Skeletal muscle tissue (tissue), 4 donors: ENCODE results near the gene PPM1N. TPM values are rescaled to one million over a fixed set of nuclear protein-coding genes. Genes with fewer than 3 reads are reported as not detected.
"Not testable (repeated sequence)": the region's sequence is repeated elsewhere in the genome, so short reads cannot be mapped to it uniquely, and the experiment has no call there.

Experiments used
- H3K27ac ChIP-seq: one replicate; pipeline ENCODE4 v1.7.0; 2013; ENCODE audit warnings: mild to moderate bottlenecking, low read depth, low read length, inconsistent platforms
- H3K27me3 ChIP-seq, 3 donors: one replicate each; pipeline ENCODE4 v1.7.0; 2013; ENCODE audit warnings: low read length in 3 of 3; ENCODE audit not compliant: control insufficient read depth in 3 of 3, insufficient read depth in 3 of 3
- H3K36me3 ChIP-seq, 3 donors: one replicate each; pipeline ENCODE4 v1.7.0; 2013; ENCODE audit warnings: low read length in 3 of 3; ENCODE audit not compliant: control insufficient read depth in 3 of 3, insufficient read depth in 3 of 3
- H3K4me1 ChIP-seq, 3 donors: one replicate each; pipeline ENCODE4 v1.7.0; 2013; ENCODE audit warnings: low read length in 3 of 3, mild to moderate bottlenecking in 3 of 3; ENCODE audit not compliant: control insufficient read depth in 3 of 3, insufficient read depth in 3 of 3
- H3K4me3 ChIP-seq, 3 donors: one replicate each; pipeline ENCODE4 v1.7.0; 2013; ENCODE audit warnings: low read length in 3 of 3
- H3K9ac ChIP-seq, 3 donors: one replicate each; pipeline ENCODE4 v1.7.0; 2013; ENCODE audit warnings: low read length in 3 of 3, mild to moderate bottlenecking in 3 of 3, moderate library complexity in 2 of 3, low read depth in 1 of 3
- H3K9me3 ChIP-seq, 3 donors: one replicate each; pipeline ENCODE4 v1.7.0; 2013; ENCODE audit warnings: low read length in 3 of 3; ENCODE audit not compliant: control insufficient read depth in 3 of 3
- total RNA-seq: library from RNA; depleted of rRNA; stranded (reverse); fragments of >200 nt; gene quantifications from one replicate; pipeline ENCODE4 v1.2.3, GENCODE V29; 2014
- donor health status: Osteomylitis.

Gene PPM1N
- total RNA-seq, 1 donor from 2014 or later: 0.52 TPM

DNA sequence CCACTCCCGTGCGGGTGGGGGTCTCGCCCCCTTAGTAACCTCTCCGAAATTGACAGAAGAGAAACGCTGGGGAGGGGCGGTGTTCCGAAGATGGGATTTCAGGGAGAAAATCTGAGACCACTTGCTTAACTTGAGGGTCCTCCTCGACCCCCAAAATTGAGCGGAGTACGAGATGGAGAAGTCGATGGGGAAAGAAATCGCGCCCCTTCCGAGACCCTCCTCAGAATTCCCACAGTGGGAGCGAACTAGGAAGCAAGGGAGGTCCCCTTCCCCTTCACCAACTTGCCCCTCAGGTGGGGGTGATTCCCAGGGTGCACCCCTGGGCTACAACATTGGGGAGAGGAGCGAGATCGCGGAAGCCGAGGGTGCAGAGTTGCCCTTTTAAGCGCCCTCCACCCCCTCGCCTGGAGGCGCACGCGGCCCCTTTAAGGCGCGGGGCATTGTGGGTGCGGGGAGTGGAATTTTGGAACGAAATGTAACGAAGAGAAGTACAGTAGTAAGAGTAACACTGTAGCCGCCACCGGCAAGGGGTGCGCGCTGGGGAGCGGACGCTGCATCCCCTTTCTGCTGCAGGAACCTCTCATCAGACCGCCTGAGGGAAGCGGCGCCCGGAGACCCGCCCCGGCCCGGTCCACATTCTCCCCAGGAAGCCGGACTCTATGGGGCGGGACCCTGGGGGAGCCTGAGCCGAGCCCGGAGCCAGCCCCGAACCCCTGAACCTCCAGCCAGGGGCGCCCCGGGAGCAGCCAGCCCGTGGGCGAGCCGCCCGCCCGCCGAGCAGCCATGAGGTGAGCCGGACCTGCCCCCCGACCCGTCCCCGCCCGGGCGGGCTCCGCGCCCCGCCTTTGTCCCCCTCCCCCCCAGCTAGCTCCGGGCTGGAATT lies 9.0 kb downstream of the PPM1N start, which contains the start of gene VASP:
Gene VASP, plus strand, starts transcription at position 491 of the 883 bp plus-strand sequence. Its CDS starts 293 bp downstream, at position 784.
- Histone ChIP-seq H3K4me1 (peaks cover 16 to 26% (median 22%) of the 10 kb centered on the region in 3 donors), H3K27ac (peak within 1 kb of the TSS; percentile 88), H3K4me3 (peak within 1 kb of the TSS; percentile 93 to 96 (median 96)), H3K9ac (peak within 1 kb of the TSS; percentile 88 to 94 (median 93)), H3K27me3 (no peaks in the 10 kb centered on the region), H3K36me3 (no peaks in the 10 kb centered on the region), H3K9me3 (no peaks in the 10 kb centered on the region)

DNA sequence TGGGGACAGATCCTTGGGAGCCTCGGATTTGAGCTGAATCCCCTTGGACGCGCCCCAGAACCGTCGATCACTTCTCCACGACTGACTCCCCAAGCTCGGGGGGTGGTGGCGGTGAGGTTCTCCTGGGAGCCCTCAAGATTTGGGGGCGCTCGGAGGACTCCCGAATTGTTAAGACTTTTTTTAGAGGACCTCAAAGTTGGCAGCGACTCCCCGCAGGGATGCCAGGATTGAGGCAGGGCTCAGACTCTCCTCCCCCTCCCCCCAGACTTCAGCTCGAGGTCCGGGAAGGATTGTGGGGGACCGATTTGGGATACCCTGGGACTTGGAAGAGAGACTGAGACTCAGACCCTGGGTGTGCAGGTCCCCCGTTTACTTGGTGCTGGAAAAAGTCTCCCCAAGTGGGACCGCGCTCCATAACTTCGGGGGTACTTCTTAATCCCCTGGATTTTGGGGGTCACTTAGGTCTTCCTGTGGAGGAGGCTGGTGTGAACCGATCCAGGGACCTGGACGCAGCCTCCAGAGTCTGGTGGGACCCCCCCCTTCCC lies 9.7 kb downstream of the PPM1N start:
- peak overlapping the region; percentile 88 for H3K27ac ChIP-seq
- peak overlapping the region; percentile 71 to 93 (median 88) for H3K9ac ChIP-seq
- H3K27me3 ChIP-seq: no peaks in the 10 kb centered on the region
- H3K36me3 ChIP-seq: no peaks in the 10 kb centered on the region
- H3K9me3 ChIP-seq: no peaks in the 10 kb centered on the region
- H3K4me3 ChIP-seq: peak overlapping the region; percentile 93 to 96 (median 96)
- peaks cover 16 to 27% (median 22%) of the 10 kb centered on the region in 3 donors for H3K4me1 ChIP-seq

DNA sequence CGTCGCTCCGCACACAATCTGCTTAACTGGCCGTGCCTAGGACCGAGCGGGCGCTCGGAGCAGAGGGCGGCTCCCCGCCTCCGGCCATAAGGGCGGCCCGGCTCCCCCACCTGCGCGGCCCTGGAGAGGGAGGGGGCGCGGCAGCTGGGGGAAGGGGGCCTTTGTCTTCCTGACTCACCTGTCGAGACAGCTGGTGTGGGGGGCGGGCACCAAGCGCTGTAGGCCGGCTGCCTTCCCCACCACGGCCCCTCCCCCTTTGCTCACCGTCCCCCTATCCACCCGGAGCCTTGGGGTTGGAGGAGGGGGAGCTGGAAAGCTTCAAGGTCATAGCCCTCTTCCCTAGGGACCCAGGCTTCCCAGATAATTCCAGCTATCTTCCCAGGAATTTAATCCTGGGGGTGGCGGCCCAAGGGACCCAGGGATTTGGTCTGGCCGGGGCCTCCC lies 10.2 kb downstream of the PPM1N start:
- Histone ChIP-seq H3K9me3 (no peaks in the 10 kb centered on the region), H3K27ac (peak overlapping the region; percentile 88), H3K27me3 (no peaks in the 10 kb centered on the region), H3K4me3 (peak overlapping the region; percentile 93 to 96 (median 96)), H3K4me1 (peaks cover 21 to 32% (median 22%) of the 10 kb centered on the region in 3 donors), H3K9ac (peak overlapping the region; percentile 71 to 93 (median 88)), H3K36me3 (no peaks in the 10 kb centered on the region)

DNA sequence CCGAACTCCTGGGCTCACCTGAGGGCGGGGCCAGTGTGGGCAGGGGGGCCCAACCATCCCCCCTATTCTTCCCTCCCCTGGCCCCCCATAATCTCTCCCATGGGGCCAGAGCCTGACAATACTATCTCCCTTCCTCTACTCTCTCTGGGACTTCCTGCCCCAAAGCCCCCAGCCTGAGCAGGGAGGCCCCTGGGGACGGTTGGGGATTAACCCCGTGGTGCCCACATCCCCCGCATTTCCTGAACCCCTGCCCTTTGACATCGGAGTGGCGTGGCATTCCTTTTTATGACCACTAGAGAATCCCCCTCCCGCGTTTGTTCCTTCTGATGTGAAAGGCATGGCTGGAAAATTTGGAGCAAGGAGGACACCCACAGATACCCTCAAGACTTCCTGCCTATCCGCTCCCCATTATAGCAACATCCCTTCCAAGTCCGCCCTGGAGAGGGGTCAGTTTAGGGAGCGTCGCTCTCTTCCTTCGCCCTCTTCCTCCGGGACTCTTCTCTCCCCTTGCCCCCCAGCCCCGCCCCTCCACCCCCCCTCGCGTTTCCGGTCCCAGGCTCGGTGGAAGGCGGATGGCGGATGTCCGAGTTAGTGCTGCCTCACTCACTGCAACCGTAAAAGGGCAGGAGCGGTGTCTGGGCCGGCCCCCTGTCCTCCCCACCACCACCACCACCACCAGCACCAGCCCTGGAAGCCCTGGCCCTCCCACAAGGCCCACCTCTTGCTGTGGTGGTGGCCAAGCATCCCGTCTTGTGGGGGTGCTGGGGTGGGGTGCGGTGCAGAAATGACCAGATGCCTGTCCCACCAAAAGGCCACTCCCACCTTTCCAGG lies 10.8 kb downstream of the PPM1N start:
- no peaks in the 10 kb centered on the region for H3K9me3 ChIP-seq
- no peaks in the 10 kb centered on the region for H3K27me3 ChIP-seq
- H3K4me1 ChIP-seq: peaks cover 27 to 39% (median 27%) of the 10 kb centered on the region in 3 donors

DNA sequence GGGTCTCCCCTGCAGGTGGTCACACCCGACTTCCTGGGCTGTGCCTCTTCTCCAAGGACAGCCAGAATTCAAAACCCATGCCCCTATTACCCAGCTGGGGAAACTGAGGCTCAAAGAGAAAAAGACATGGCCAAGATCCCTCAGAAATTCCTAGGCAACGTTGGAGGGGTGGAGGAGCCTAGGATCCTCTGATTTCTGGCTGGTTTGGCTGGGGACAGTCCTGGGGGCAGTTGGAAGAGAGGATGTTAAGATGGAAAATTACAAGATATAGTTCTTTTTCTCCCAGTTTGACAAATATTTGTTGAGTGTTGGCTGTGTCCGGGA lies 11.4 kb downstream of the PPM1N start:
- Histone ChIP-seq H3K36me3 (no peaks in the 10 kb centered on the region), H3K4me1 (peaks cover 33 to 44% (median 33%) of the 10 kb centered on the region in 3 donors), H3K27ac (peak overlapping the region; percentile 76), H3K4me3 (peak overlapping the region; percentile 51 to 61 (median 54)), H3K9ac (peak overlapping the region; percentile 51 to 68 (median 55)), H3K9me3 (no peaks in the 10 kb centered on the region), H3K27me3 (no peaks in the 10 kb centered on the region)

More for the DNA sequence above, 10.8 kb downstream of the PPM1N start:
- peak overlapping the region; percentile 61 to 93 (median 70) for H3K9ac ChIP-seq
- peak overlapping the region; percentile 71 to 96 (median 93) for H3K4me3 ChIP-seq
- peak overlapping the region; percentile 88 for H3K27ac ChIP-seq
- H3K36me3 ChIP-seq: no peaks in the 10 kb centered on the region

DNA sequence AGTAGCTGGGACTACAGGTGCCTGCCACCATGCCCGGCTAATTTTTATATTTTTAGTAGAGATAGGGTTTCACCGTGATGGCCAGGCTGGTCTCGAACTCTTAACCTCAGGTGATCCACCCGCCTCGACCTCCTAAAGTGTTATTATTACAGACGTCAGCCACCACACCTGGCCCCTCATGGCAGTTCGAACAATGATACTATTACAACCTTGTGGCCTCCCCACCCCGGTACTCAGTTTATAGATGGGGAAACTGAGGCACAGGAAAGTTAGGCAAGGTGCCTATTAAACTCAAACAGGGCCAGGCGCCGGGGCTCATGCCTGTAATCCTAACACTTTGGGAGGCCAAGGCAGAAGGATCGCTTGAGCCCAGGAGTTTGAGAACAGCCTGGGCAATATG lies 12.1 kb downstream of the PPM1N start:
- not testable (repeated sequence) for H3K4me3 ChIP-seq, H3K9me3 ChIP-seq, H3K27ac ChIP-seq, H3K36me3 ChIP-seq, H3K9ac ChIP-seq, H3K27me3 ChIP-seq
- H3K4me1 ChIP-seq: peaks cover 39 to 50% (median 40%) of the 10 kb centered on the region in 3 donors

DNA sequence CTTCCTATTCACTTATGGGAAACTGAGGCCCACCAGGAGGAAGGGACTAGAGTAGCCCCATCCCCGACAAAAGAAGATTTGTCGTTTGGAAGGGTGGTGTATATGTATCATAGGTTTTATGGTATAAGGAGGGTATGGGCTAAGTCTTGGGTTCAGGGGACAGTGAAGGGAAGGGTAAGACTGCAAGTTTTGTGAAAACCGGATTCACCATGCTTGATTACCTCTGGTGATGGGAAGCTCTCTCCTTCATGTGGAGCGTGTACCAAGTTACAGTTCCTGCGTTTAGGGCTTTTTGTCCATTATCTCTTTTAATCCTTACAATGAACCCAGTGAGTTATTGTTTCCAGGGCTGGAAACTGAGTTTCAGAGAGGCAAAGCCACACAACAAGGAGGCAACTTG lies 12.8 kb downstream of the PPM1N start:
- H3K36me3 ChIP-seq: peaks cover 0 to 2% (median 0%) of the 10 kb centered on the region in 3 donors
- H3K27ac ChIP-seq: no peak overlapping the region
- no peak overlapping the region for H3K9ac ChIP-seq
- peaks cover 38 to 52% (median 45%) of the 10 kb centered on the region in 3 donors for H3K4me1 ChIP-seq
- no peaks in the 10 kb centered on the region for H3K27me3 ChIP-seq
- H3K9me3 ChIP-seq: no peaks in the 10 kb centered on the region
- no peak overlapping the region for H3K4me3 ChIP-seq

DNA sequence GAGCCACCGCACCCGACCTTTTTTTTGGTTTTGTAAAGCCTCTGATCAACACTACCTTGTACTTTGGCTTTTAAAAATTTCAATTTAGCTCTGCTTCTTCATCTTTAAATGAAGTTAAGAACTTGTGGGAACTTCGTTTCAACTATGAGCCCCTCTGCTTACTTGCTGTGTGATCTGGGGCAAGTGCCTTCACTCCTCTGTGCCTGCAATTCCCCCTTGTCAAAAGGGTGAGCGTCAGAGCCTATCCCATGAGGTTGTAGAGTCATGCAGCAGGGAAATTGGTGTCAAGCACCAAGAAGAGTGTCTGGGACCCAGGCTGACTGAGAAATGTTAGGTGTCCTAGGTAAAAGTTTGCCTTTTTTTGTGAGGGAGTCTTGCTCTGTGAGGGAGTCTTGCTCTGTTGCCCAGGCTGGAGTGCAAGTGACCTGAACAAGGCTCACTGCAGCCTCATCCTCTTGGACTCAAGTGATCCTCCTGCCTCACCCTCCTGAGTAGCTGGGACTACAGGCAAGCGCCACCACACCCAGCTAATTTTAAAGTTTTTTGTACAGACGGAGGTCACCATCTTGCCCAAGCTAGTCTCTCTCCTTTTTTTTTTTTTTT lies 14.7 kb downstream of the PPM1N start:
- peak overlapping the region in 1 of 3 donors; percentile 33 for H3K9ac ChIP-seq
- no peak overlapping the region for H3K27ac ChIP-seq
- peaks cover 0 to 9% (median 1%) of the 10 kb centered on the region in 3 donors for H3K36me3 ChIP-seq
- peaks cover 34 to 50% (median 45%) of the 10 kb centered on the region in 3 donors for H3K4me1 ChIP-seq
- H3K4me3 ChIP-seq: no peak overlapping the region
- H3K9me3 ChIP-seq: no peaks in the 10 kb centered on the region
- no peaks in the 10 kb centered on the region for H3K27me3 ChIP-seq

DNA sequence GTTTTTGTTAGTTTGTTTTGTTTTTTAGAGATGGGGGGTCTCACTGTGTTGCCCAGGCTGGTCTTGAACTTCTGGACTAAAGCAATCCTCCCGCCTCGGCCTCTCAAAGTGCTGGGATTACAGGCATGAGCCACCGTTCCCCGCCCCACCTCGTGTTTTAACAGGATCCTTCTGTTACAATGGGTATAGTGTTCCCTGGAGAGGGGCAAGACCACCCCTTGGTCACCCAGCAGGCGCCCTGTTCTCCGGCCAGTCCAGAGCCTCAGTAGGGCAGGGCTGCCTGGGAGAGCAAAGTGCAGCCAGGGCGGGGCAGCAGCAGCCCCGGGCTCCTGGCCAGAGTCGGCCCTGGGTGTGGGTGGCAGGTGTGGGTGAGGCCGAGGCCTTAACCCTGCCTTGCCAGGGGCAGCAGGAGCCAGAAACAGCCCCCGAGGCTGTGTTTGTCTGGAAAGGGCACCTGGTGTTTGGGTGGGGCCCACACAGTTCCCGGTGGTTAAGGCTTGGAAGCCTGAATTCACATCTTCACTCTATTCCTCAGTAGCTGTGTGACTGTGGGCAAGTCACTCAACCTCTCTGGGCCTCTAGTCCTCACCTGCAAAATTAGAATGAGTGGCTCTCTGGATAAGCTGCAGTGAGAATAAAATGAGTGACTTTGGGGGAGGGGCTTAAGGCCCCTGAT lies 16.3 kb downstream of the PPM1N start:
- peaks cover 26 to 39% (median 37%) of the 10 kb centered on the region in 3 donors for H3K4me1 ChIP-seq
- peak overlapping the region; percentile 58 for H3K27ac ChIP-seq

More for the DNA sequence above, 16.3 kb downstream of the PPM1N start:
- no peaks in the 10 kb centered on the region for H3K9me3 ChIP-seq
- H3K9ac ChIP-seq: peak overlapping the region in 2 of 3 donors; percentile 23 to 45
- H3K27me3 ChIP-seq: no peaks in the 10 kb centered on the region
- peaks cover 0 to 14% (median 8%) of the 10 kb centered on the region in 3 donors for H3K36me3 ChIP-seq
- no peak overlapping the region for H3K4me3 ChIP-seq
